ENCODE results near the gene TLCD3B. TPM values are rescaled to one million over a fixed set of nuclear protein-coding genes. Genes with fewer than 3 reads are reported as not detected.

Gene TLCD3B
- polyA plus RNA-seq, 3 donors, result 0.10 TPM; not detected in 2

DNA sequence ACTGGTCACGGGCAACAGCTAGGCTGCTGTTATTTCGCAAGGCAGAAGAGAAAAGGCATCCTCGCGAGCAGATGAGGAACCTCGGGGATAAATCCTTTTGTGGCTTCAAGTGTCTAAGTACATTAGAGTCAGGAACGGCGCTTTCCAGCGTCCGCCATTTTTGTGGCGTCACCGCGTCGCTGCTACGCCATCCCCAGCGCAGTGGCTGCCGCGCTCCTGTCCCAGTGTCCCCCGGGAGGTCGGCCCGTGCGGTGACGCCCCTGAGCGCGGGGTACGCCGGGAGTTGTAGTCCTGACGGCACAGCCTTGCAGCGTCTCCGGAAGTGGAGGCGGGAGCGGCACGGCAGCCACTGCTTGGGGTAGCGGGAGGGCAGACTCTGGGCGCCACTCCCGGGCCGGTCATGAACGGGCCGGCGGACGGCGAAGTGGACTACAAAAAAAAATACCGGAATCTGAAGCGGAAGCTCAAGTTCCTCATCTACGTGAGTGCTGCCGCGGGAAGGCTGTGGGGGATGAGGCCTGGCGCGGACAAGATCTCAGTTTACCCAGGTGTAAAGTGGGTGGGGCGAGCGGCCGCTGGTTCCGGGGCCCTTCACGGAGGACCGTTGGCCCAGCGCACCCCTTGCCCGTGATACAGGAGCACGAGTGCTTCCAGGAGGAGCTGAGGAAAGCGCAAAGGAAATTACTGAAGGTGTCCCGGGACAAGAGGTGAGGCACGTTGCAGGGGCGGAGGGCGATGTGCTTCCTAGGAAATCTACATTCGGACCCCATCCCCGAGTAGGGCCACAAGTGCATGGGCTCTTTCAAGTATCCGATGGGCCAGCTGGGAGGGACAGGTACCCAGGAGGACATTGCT, 34.9 kb downstream of the TLCD3B start, which contains the start of gene INO80E:
TSS of gene INO80E (plus strand) at position 331 of the 855 bp plus-strand sequence. CDS start at position 401, 70 bp downstream.
- 0 to 1% (median 0%) methylated on average over 63 to 65 of the region's 65 CpGs for WGBS, 3 donors
- peak within 1 kb of the TSS; percentile 70 for H3K27ac ChIP-seq (ENCODE audit: low read depth, low read length)

DNA sequence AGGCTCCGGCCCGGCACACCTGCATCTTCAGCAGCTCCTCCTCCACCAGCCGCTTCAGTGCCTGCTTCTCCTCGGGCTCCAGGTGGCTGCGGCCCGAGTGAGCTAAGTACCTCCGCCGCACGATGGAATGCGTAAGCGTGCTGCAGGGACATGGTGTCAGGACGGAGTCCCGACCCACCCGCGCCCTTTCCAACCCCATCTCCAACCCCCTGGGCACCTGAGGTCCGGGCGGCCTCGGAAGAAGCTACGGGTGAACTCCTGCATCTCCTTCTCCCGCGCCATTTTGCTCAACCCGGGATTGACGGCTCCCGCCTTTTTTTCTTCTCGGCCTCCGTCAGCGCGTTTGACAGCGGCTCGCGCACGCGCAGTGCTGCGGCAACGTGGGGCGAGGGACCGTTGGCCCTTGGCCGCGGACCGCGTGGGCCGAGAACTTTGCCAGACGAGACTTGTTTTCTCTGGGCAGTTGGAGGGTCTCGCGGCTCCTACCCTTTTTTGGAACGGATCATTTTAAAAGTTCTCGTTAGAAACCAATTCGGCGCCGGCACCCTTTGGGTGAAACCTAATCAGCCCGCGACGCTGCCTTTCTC, 35.7 kb downstream of the TLCD3B start, which contains the start of gene HIRIP3:
TSS of gene HIRIP3 (minus strand) at position 294 of the 587 bp plus-strand sequence. CDS start at position 282, 12 bp downstream.
- 0 to 1% (median 0%) methylated on average over 53 of the region's 53 CpGs for WGBS, 3 donors
- H3K27ac ChIP-seq (ENCODE audit: low read depth, low read length), result peak within 1 kb of the TSS; percentile 70

DNA sequence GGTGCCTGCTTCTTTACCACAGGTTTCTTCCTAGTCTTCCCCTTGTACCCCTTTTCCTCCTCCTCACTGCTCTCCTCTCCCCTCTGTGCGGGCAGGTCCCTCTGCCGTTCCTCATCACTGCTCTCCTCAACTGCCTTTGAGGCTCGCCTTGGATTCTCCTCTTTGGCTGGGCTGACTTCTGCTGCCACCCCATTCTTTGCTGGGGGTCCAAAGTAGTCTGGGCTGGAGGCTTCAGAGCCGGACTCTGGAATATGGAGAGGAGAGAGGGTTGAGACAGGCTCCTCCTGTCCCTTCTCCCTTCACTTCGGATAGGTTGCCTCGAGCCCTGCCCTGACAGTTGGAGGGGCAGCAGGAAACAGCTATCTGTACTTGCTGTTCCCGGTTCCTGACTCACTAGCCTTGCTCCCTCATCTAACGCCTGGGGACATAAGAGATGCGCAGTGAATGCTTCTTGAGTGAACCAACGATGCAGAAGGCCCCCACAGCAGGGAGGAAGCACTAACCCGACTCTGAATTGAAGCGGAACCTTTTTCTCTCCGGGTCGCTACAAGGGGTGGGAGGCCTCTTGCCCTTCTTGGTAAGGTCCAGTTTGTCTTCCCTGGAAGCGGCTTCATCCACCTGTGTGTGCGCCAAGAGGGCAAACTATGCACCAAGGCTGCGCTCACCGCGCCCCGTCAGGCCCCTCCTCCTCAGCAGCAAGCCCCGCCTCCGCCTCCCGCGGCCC, 36.3 kb downstream of the TLCD3B start:
- 9 to 16% (median 10%) methylated on average over 23 to 24 of the region's 24 CpGs for WGBS, 3 donors

DNA sequence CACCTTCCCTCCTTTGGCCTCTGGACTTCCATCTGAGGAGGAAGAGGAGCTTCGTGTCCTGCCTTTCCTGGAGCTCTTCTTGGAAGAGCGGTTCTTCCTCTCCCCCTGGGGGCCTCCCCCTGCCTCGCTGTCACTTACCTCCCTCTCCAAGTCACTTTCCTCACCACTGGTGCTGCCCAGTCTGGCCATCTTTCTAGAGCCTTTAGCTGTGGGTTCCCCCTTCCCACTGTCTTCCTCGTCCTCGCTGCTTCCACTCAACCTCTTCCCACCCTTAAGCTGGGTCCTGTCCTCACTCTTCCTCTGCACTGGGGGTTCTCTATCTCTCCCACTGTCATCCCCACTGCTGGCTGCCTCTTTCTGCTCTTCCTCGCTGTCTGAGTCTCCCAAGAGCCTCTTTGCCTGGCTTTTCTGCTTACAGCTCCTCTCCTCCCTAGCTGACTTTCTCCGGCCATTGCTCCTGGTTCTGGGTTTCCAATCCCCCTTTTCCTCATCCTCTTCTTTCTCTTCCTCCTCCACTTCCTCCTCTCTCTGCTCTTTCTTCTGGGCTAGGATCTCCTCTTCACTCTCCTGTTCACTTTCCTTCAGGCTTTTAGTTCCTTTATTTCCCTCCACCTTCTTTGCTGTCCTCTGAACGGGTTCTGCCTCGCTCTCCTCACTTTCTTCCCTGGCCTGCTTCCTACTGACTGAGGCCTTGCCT, 37.0 kb downstream of the TLCD3B start:
- no peak overlapping the region for H3K27ac ChIP-seq (ENCODE audit: low read depth, low read length)
- 74 to 93% (median 84%) methylated on average over 9 of the region's 9 CpGs for WGBS, 3 donors

More for the DNA sequence above, 36.3 kb downstream of the TLCD3B start:
- H3K27ac ChIP-seq (ENCODE audit: low read depth, low read length), result no peak overlapping the region

DNA sequence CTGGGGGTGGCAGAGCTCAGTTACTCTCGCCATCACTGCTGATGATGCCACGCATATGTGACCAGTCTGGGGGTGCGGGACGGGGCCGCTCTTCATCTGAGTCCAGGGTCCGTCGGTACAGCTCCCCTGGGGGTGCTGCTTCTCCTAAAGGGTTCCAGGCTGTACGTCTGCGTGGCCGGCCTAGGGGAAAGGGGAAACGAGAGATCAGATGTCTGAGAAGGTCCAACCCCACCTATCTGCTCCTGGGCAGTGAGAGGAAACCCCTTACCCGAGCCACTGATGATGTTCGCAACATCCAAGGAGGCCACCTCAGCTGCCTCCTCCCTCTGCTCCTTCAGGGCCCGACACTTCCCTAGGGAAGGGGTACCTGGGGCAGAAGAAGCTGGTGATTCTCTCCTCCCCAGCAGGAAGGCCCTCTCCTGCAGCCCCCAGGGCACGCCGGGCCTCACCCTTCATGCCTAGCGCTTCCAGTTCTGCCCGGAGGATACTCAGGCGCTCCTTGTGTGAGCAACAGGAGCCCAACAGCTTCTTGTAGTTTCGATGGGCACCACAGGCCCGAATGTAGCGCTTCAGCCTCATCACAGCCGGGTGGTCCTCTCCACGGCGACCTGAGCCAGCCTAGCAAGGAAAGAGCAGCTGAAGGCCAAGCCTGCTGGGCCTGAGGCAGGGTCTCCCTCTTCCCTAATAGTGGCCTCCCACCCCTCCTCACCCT, 37.7 kb downstream of the TLCD3B start:
- no peak overlapping the region for H3K27ac ChIP-seq (ENCODE audit: low read depth, low read length)
- WGBS, 3 donors, result 87 to 92% (median 88%) methylated on average over 23 to 25 of the region's 25 CpGs

DNA sequence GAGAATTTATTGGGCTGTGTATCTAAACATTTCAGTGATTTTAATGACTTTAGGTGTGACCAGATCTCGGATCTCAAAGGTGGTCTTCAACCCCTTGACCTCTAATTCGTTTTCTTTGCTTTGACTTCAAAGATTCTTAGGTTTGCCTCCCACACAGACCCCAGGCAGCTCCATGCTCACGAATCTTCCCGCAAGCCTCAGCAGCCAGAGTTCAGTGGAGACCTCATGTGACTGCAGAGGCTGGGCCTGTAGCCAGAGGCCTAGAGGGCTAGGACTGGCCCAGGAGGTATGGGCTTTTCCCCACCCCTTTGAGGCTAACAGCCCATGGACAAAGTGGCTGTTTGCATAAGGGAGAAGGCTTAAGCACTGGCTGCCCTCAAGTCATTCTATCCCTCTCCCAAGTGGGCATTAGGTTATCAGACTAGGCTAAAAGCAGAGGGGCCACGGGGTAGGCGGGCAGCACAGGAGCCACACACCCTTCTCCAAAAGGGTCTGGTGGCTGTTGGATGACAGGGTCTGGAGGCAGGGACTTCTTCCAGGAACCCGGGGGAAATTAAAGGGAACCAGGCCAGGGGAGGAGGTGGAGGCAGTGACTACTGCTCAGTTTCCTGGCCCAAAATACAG, 38.6 kb downstream of the TLCD3B start:
- H3K27ac ChIP-seq (ENCODE audit: low read depth, low read length), result no peak overlapping the region
- WGBS, 3 donors, result 43 to 67% (median 59%) methylated on average over 7 of the region's 7 CpGs

DNA sequence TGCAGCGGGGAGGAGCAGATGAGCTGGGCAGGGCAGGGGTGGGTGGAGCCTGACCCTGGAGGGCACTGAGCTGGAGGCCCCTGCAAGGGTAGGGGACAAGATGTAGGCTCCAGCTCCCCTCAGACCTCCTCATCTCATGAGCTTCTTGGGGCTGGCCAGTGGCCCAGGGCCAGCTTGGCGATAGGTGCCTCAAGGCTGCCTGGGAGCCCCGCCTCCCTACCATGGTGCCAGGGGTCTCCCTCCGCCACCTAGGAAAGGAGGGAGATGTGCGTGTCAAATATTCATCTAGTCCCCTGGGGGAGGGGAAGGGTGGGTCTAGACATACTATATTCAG, 39.5 kb downstream of the TLCD3B start:
- H3K27ac ChIP-seq (ENCODE audit: low read depth, low read length), result no peak overlapping the region

DNA sequence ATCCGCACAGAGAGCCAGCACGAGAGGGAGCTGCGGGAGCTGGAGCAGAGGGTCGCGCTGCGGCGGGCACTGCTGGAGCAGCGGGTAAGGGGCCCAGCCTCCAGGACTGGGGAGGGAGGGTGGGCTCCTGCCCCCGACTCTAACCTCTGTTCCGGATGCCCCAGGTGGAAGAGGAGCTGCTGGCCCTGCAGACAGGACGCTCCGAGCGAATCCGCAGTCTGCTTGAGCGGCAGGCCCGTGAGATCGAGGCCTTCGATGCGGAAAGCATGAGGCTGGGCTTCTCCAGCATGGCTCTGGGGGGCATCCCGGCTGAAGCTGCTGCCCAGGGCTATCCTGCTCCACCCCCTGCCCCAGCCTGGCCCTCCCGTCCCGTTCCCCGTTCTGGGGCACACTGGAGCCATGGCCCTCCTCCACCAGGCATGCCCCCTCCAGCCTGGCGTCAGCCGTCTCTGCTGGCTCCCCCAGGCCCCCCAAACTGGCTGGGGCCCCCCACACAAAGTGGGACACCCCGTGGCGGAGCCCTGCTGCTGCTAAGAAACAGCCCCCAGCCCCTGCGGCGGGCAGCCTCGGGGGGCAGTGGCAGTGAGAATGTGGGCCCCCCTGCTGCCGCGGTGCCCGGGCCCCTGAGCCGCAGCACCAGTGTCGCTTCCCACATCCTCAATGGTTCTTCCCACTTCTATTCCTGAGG, 40.0 kb downstream of the TLCD3B start:
- no peak overlapping the region for H3K27ac ChIP-seq (ENCODE audit: low read depth, low read length)
- WGBS, 3 donors, result 90 to 94% (median 94%) methylated on average over 30 to 35 of the region's 35 CpGs

More for the DNA sequence above, 39.5 kb downstream of the TLCD3B start:
- WGBS, 3 donors, result 74 to 88% (median 81%) methylated on average over 5 of the region's 5 CpGs

DNA sequence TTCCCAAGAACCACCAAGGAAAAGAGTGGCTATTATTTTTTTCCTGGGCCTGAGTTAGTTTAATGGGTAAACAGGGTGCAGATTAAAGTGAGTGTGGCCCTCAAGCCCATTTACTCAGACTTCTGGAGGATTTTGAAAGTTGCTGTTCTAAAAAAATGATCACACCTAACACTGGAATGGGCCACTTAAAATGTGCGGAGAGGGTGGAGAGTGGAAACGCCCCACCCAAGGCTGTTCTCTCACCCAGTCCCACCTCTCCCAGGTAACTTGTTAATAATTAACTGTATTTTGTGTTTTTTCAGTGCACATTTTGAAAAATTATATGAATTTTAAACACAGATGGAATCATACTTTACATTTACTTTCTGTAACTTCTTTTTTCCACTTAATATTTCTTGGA, 41.0 kb downstream of the TLCD3B start:
- H3K27ac ChIP-seq (ENCODE audit: low read depth, low read length), result no peak overlapping the region
- 59 to 95% (median 89%) methylated on average over 2 of the region's 2 CpGs for WGBS, 3 donors

DNA sequence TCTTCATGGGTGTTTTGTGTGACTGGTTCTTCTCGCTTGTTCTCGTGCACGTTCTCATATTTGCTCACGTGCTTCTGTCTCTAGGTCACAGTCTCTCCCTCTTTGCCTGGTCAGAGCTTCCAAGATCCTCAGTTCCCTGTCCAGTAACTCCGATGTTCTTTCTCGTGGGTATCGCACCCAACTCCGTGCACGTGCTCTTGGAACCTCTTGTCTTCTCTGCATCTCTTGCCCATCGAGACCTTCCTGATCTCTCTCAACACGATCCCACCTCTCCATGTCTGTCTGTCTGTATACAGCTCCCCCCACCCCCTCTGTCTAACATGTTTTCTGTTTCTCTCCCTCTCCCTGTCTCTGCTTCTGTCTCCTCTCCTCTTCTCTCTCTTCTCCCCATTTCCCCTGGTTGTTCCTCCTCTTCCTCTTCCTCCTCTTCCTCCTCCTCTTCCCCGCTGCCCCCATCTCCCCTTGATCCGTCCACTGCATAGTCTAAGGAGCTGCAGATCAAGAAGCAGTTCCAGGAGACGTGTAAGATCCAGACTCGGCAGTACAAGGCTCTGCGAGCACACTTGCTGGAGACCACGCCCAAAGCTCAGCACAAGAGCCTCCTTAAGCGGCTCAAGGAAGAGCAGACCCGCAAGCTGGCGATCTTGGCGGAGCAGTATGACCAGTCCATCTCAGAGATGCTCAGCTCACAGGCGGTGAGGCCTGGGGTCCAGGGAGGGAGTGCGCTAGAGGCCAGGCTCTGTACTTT, 41.8 kb downstream of the TLCD3B start:
- 84 to 89% (median 88%) methylated on average over 23 of the region's 23 CpGs for WGBS, 3 donors
- no peak overlapping the region for H3K27ac ChIP-seq (ENCODE audit: low read depth, low read length)

DNA sequence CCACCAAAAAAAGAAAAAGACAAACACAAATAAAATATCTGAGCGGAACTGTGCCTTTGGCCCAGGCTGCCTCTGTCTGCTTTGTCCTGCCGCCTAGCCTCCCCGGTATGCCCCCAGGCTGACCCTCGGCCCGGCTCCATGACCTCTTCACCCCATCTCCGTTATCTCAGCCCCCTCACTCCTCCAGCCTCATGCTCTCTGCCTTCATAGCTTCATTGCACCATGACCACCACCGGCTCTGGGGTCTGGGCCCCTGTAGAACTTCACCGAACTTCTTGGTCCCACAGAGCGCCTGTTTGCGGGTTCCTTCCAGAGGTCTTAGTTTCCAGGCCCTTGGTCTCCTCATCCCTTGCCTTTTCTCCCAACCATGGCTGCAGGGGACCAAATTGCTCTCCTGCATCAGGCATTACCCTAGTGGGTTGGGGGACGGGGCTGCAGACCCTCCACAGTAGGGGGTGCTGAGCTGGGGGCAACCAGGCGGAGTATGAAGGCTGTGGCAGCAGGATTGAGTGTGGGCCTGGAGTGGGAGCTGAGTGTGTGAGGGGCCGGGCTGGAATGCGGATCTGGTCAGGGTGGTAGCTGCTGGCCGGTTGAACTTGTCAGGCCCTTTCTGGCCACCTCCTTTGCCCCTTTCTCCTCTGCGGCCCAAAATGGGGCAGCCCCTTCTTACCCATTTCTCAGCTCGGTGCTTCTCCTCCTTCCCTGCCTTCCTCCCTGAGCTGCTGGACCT, 42.6 kb downstream of the TLCD3B start:
- WGBS, 3 donors, result 86 to 89% (median 88%) methylated on average over 17 of the region's 17 CpGs
- H3K27ac ChIP-seq (ENCODE audit: low read depth, low read length), result no peak overlapping the region

DNA sequence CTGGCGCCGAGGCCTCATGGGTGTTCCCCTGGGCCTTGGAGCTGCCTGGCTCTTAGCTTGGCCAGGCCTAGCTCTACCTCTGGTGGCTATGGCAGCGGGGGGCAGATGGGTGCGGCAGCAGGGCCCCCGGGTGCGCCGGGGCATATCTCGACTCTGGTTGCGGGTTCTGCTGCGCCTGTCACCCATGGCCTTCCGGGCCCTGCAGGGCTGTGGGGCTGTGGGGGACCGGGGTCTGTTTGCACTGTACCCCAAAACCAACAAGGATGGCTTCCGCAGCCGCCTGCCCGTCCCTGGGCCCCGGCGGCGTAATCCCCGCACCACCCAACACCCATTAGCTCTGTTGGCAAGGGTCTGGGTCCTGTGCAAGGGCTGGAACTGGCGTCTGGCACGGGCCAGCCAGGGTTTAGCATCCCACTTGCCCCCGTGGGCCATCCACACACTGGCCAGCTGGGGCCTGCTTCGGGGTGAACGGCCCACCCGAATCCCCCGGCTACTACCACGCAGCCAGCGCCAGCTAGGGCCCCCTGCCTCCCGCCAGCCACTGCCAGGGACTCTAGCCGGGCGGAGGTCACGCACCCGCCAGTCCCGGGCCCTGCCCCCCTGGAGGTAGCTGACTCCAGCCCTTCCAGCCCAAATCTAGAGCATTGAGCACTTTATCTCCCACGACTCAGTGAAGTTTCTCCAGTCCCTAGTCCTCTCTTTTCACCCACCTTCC, 43.5 kb downstream of the TLCD3B start:
- 92 to 96% (median 93%) methylated on average over 29 to 35 of the region's 35 CpGs for WGBS, 3 donors
- no peak overlapping the region for H3K27ac ChIP-seq (ENCODE audit: low read depth, low read length)

DNA sequence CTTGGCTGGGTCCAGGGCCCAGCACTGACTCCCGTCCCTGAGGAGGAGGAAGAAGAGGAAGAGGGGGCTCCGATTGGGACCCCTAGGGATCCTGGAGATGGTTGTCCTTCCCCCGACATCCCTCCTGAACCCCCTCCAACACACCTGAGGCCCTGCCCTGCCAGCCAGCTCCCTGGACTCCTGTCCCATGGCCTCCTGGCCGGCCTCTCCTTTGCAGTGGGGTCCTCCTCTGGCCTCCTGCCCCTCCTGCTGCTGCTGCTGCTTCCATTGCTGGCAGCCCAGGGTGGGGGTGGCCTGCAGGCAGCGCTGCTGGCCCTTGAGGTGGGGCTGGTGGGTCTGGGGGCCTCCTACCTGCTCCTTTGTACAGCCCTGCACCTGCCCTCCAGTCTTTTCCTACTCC, 44.1 kb downstream of the TLCD3B start:
- H3K27ac ChIP-seq (ENCODE audit: low read depth, low read length), result no peak overlapping the region
- WGBS, 3 donors, result 91 to 95% (median 93%) methylated on average over 3 to 5 of the region's 5 CpGs

DNA sequence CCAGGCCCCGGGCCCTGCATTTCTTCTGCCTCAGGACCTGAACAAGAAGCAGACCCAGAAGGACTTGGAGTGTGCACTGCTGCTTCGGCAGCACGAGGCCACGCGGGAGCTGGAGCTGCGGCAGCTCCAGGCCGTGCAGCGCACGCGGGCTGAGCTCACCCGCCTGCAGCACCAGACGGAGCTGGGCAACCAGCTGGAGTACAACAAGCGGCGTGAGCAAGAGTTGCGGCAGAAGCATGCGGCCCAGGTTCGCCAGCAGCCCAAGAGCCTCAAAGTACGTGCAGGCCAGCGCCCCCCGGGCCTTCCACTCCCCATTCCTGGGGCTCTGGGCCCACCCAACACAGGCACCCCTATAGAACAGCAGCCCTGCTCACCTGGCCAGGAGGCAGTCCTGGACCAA, 44.8 kb downstream of the TLCD3B start:
- WGBS, 3 donors, result 91 to 96% (median 94%) methylated on average over 20 of the region's 20 CpGs
- no peak overlapping the region for H3K27ac ChIP-seq (ENCODE audit: low read depth, low read length)

DNA sequence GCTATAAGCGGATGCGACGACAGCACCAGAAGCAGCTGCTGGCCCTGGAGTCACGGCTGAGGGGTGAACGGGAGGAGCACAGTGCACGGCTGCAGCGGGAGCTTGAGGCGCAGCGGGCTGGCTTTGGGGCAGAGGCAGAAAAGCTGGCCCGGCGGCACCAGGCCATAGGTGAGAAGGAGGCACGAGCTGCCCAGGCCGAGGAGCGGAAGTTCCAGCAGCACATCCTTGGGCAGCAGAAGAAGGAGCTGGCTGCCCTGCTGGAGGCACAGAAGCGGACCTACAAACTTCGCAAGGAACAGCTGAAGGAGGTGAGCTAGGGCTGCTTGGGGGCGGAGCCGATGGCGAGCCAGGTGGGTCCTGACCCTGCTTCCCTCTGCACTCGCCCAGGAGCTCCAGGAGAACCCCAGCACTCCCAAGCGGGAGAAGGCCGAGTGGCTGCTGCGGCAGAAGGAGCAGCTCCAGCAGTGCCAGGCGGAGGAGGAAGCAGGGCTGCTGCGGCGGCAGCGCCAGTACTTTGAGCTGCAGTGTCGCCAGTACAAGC, 45.7 kb downstream of the TLCD3B start:
- WGBS, 3 donors, result 94 to 96% (median 95%) methylated on average over 28 of the region's 28 CpGs
- H3K27ac ChIP-seq (ENCODE audit: low read depth, low read length), result no peak overlapping the region

Data from adipose tissue (tissue), 3 donors.